ENCODE data around the gene POGK. TPM values are rescaled to one million over a fixed set of nuclear protein-coding genes. Genes with fewer than 3 reads are reported as not detected.

POGK gene
- total and polyA plus RNA-seq, 10 of the 15 experiments (the other 5 are each of a cell fraction or from before 2014, with no cell fraction given): 5.3 to 34.6 (median 18.7) TPM

DNA sequence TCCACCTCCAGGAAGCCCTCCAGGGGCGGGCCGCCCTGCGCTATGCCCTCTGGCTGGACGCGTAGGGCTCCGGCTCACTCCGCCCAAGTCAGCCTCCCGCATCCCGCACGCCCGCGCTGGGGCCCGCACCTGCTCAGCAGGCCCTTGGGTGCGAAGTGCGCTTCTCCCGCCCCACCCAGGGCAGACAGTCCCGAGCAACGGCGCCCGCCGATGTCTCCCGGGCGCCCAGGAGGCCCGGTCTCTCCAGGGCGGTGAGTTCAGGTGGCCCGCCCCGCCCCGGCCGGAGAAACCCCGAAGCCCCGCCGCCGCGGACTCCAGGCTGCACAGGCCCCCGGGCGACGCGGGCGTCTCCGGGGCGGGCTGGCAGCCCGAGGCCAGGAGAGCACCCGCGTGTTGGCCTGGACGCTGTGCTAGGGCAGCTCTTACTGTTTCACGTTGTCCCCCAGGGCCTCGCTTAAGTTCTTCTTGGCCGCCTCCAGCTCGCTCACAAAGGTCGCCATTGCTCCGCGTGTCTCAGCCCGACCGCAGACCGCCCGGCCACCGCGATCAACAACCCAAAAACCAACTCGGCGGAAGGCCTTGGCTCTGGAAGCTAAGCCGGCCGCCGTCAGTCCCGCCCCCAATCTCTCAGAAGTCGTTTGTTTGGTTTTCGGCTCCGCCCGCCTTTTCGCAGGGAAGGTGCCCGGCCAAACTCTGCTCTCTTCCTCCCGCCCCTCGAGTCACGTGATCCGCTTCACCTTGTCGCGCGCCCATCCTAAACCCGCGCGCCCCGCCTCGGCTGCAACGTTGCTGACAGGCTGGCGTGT lies 36.7 kb downstream of the POGK start, which contains the start of gene TADA1:
Gene TADA1 (minus strand): TSS at position 531 of the 806 bp plus-strand sequence. CDS start 31 bp downstream, at position 500.
- SMC1A ChIA-PET (ENCODE audit: uncharacterized antibody, unreplicated experiment): interaction anchor here (0.6 to 1.1 kb wide), 3 partner anchors 183 to 203 kb away, joined by 3 read pairs; no protein-coding TSS in a partner anchor
- no peaks in the 10 kb centered on the region for H3K27me3 ChIP-seq (replicated peaks in 1 of 2; ENCODE audit: control insufficient read depth in 2 of 2, insufficient read depth in 2 of 2, low read length in 1 of 2)
- peaks cover 40% of the 10 kb centered on the region for H3K79me2 ChIP-seq (ENCODE audit: control insufficient read depth, insufficient read depth, low read length)
- in situ Hi-C loops (cut with MboI) (no loop called here), intact Hi-C loops (cut with micrococcal nuclease; ENCODE audit: unreplicated experiment) (no loop called here)
- no peaks in the 10 kb centered on the region for H4K20me1 ChIP-seq (ENCODE audit: control insufficient read depth, insufficient read depth)
- RAD21 ChIA-PET (ENCODE audit: unreplicated experiment): interaction anchor here (1.0 to 1.6 kb wide), 4 partner anchors 32 to 344 kb away, joined by 3 to 11 read pairs (median 9); partner anchors contain the start of genes POGK and POU2F1
- CTCF ChIA-PET: interaction anchor here (0.6 to 2.1 kb wide), 7 partner anchors 21 to 344 kb away, joined by 3 to 10 read pairs (median 3); partner anchors contain the start of gene POU2F1
- peak; percentile 92 for FAIRE-seq
- POLR2A ChIA-PET: interaction anchor here (1.3 to 1.5 kb wide), 2 partner anchors 12 to 36 kb away, joined by 4 to 10 read pairs; partner anchors contain the start of gene POGK
- H3K4me3 ChIP-seq: peak within 1 kb of the TSS; percentile 76
- peak; percentile 90 for DNase-seq (ENCODE audit: low read depth, low spot score)
- H3K9me3 ChIP-seq (replicated peaks; ENCODE audit: control insufficient read depth, insufficient read depth, low read length): no peaks in the 10 kb centered on the region
- ATAC-seq: peak; percentile 90
- H3K4me2 ChIP-seq (ENCODE audit: control insufficient read depth, insufficient read depth): peak within 1 kb of the TSS; percentile 88
- H3K36me3 ChIP-seq (ENCODE audit: control insufficient read depth in 2 of 2, insufficient read depth in 2 of 2, low read length in 1 of 2): no peaks in the 10 kb centered on the region; a peak in 1 of 4 replicates
- BruUV-seq (replicated peaks): TSS peak; percentile 60
- H3K9ac ChIP-seq (ENCODE audit: control insufficient read depth, insufficient read depth, low read length): peak within 1 kb of the TSS; percentile 93
- H3K27ac ChIP-seq (ENCODE audit: control insufficient read depth, insufficient read depth): peak within 1 kb of the TSS; percentile 95
- peaks cover 5% of the 10 kb centered on the region; the same call in 1 of the 2 replicates for H3K4me1 ChIP-seq (ENCODE audit: control insufficient read depth, insufficient read depth, low read length)
- peak within 1 kb of the TSS; percentile 96 for H2AFZ ChIP-seq (ENCODE audit: control insufficient read depth, low read depth, low read length)
- WGBS (ENCODE audit: insufficient coverage, insufficient replicate concordance, low lambda C conversion rate, missing lambda C conversion rate): under 1% methylated on average over 66 of the region's 84 CpGs
- TF ChIP-seq NFXL1 (IDR thresholded peaks at IDR 0.05; ENCODE audit: borderline replicate concordance) (no peak), STAT1 (conservative IDR thresholded peaks at IDR 0.05) (no peak), MXI1 (IDR thresholded peaks at IDR 0.05; ENCODE audit: low read depth, low read length) (peak; percentile 72; the same call in 1 of the 2 replicates), BCL3 (IDR thresholded peaks at IDR 0.05; ENCODE audit: borderline replicate concordance, insufficient read depth, low read depth, low read length, poor library complexity, severe bottlenecking) (peak; percentile 51), GATAD2B (conservative IDR thresholded peaks at IDR 0.05; ENCODE audit: low read depth) (peak; percentile 84; the same call in 1 of the 2 replicates), SMC3 (IDR thresholded peaks at IDR 0.05; ENCODE audit: borderline replicate concordance, low read length) (no peak), NR2C1 (IDR thresholded peaks at IDR 0.05) (no peak), MYB (IDR thresholded peaks at IDR 0.05; ENCODE audit: borderline replicate concordance, low read depth, low read length) (0 out of 2 replicates have a peak, but pooled peaks have one; percentile 41), ZNF217 (IDR thresholded peaks at IDR 0.05) (peak; percentile 21; the same call in 1 of the 2 replicates)
- TF ChIP-seq, protein P1, sequence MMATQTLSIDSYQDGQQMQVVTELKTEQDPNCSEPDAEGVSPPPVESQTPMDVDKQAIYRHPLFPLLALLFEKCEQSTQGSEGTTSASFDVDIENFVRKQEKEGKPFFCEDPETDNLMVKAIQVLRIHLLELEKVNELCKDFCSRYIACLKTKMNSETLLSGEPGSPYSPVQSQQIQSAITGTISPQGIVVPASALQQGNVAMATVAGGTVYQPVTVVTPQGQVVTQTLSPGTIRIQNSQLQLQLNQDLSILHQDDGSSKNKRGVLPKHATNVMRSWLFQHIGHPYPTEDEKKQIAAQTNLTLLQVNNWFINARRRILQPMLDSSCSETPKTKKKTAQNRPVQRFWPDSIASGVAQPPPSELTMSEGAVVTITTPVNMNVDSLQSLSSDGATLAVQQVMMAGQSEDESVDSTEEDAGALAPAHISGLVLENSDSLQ (IDR thresholded peaks at IDR 0.05): peak; percentile 89; the same call in 1 of the 2 replicates
- TF ChIP-seq, protein P2, sequence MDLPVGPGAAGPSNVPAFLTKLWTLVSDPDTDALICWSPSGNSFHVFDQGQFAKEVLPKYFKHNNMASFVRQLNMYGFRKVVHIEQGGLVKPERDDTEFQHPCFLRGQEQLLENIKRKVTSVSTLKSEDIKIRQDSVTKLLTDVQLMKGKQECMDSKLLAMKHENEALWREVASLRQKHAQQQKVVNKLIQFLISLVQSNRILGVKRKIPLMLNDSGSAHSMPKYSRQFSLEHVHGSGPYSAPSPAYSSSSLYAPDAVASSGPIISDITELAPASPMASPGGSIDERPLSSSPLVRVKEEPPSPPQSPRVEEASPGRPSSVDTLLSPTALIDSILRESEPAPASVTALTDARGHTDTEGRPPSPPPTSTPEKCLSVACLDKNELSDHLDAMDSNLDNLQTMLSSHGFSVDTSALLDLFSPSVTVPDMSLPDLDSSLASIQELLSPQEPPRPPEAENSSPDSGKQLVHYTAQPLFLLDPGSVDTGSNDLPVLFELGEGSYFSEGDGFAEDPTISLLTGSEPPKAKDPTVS (IDR thresholded peaks at IDR 0.05; ENCODE audit: low read depth, low read length): no peak
- TF ChIP-seq, protein P3, sequence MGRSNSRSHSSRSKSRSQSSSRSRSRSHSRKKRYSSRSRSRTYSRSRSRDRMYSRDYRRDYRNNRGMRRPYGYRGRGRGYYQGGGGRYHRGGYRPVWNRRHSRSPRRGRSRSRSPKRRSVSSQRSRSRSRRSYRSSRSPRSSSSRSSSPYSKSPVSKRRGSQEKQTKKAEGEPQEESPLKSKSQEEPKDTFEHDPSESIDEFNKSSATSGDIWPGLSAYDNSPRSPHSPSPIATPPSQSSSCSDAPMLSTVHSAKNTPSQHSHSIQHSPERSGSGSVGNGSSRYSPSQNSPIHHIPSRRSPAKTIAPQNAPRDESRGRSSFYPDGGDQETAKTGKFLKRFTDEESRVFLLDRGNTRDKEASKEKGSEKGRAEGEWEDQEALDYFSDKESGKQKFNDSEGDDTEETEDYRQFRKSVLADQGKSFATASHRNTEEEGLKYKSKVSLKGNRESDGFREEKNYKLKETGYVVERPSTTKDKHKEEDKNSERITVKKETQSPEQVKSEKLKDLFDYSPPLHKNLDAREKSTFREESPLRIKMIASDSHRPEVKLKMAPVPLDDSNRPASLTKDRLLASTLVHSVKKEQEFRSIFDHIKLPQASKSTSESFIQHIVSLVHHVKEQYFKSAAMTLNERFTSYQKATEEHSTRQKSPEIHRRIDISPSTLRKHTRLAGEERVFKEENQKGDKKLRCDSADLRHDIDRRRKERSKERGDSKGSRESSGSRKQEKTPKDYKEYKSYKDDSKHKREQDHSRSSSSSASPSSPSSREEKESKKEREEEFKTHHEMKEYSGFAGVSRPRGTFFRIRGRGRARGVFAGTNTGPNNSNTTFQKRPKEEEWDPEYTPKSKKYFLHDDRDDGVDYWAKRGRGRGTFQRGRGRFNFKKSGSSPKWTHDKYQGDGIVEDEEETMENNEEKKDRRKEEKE (IDR thresholded peaks at IDR 0.05): no peak
- TF ChIP-seq, protein P4, sequence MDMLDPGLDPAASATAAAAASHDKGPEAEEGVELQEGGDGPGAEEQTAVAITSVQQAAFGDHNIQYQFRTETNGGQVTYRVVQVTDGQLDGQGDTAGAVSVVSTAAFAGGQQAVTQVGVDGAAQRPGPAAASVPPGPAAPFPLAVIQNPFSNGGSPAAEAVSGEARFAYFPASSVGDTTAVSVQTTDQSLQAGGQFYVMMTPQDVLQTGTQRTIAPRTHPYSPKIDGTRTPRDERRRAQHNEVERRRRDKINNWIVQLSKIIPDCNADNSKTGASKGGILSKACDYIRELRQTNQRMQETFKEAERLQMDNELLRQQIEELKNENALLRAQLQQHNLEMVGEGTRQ (IDR thresholded peaks at IDR 0.05; ENCODE audit: borderline replicate concordance, low read depth, low read length): peak; percentile 91
